Non-pigmented ciliary epithelial cell (primary cell): ENCODE measurements around the gene TM7SF2.
A peak's percentile ranks its signal among the peaks of the same experiment; 100 is the strongest.
"Not testable (repeated sequence)": the region's sequence is repeated elsewhere in the genome, so short reads cannot be mapped to it uniquely, and the experiment has no call there.

Experiments used
- DNase-seq: peaks from one replicate; pipeline ENCODE4 v3.0.0-alpha.2; 2010; ENCODE audit warnings: low read depth

The TM7SF2 gene

DNA sequence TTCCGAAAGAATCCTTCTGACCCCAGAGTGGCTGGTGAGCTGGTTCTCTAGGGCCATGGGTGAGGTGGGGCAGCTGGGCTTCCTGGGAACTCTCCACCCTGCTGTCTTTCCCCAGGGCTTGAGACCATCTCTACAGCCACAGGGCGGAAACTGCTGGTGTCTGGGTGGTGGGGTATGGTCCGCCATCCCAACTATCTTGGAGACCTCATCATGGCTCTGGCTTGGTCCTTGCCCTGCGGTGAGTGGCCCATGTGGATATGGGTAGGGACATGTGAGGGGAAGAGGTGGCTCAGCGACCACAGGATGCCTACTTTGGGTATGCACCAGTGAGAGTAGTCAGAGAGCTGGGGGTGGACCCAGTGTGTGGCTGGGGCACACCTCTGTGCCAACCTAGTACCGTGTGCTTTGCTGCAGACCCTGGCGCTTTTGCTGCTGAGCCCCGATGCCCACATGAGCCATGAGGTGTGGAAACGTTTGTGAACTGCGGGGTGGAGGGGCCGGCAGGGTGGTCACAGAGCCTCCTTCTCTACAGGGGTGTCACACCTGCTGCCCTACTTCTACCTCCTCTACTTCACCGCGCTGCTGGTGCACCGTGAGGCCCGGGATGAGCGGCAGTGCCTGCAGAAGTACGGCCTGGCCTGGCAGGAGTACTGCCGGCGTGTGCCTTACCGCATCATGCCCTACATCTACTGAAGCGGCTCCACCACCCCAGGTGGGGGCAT, 3.9 kb downstream of the TM7SF2 start:
- no peak for DNase-seq

DNA sequence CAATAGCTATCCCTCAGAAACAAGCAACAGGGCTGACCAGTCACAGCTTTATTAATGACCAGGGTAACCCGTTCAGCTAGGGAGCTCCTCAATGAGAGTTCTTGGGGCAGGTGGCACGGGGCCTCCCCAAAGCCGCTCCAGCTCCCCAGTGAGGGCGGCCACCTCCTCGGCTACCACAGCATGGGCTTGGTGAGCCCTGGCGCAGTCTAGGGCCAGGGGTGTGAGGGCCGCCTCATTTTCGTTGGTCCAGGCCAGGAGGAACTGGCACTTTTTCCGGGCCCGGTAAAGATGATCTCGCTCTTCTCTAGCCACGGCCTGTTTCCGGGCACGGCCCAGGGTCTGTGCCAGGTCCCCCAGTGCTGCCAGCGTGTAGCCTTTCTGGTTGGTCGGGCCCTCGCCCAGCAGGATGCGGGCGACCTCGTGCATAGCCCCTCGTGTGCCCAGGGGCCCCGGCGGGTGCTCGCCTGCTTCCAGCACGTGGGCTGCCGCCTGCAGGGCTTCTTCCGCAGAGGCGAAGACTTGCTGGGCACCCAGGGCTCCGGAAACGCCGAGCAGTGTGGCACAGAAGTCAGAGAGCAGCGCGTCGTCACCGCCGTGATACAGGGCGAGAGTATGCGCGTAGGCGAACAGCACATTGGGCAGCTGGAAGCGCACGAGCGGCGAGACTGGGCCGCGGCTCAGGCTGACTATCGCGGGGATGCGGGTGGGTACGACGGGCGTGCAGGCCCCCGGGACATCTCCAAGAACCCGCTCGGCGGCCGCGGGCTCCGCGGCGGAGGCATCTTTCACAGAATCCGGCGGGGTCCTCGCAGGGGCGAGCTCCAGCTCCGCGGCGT, 4.9 kb downstream of the TM7SF2 start:
- no peak for DNase-seq

DNA sequence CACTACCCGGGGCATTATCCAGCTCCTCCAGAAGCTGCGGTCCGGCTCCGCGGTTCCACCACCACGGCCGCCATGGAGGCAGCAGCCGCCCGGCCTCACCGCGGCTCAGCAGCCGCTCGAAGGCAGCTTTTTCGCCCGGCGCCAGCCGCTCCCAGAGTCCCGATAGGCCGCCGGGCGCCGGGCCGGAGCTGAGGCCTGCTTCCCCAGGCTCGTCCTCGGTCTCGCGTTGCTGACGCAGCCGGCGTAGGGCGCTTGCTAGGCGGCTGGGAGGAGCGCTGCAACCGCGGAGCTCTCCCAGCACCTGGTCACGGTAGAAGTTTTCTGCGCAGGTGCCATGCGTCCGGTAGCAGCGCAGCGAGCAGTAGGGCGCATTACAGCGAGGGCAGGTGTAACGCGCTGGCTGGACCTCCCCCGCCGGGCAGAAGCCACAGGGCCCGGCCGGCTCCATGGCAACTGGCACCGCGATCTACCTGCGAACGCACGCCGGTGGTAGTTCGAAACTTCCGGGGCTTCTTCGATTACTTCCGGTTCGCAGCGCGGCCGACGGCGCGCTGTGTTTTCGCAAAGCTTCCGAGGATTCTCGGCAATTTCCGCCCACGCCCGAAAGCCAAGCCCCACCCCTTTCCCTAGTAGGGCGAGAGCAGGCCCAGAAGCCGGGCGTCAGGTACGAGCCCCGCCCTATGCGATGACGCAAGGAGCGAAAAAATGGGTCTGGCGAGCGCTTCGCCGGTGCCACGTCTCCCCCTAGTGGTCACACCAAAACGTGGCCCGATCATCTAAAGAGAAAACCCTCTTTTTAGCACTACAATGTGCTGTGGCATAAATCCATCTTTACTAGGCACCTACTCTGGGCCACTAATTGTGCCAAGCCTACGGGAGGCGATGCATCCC, 5.8 kb downstream of the TM7SF2 start, which contains the start of gene ZNHIT2:
TSS of gene ZNHIT2 (minus strand) at position 496 of the 891 bp plus-strand sequence. CDS start at position 448, 48 bp downstream.
- DNase-seq, result no peak

DNA sequence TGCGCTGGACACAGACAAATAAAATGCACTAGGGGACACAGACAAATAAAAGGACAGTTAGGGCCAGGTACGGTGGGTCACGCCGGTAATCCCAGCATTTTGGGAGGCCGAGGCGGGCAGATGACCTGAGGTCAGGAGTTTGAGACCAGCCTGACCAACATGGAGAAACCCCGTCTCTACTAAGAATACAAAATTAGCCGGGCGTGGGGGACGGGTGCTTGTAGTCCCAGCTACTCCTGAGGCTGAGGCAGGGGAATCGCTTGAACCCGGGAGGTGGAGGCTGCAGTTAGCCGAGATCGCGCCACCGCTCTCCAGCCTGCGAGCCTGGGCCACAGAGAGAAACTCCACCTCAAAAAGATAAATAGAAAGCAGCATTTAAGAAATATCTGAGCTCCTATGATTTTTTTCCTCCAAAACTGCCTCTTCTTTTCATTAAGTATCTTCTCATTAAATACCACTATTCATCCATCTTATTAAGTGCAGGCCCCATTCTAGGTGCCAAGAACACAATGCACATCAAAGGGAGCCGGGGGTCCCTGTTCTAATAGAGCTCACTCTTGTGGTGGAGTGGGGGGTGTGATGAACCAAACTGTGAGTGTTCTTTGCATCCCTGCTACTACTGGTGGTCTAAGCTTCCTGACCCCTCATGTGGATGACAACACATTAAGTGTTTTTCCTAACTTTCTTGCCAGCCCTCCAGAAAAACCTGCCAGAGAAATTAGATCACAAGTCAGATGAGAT, 6.6 kb downstream of the TM7SF2 start:
- no peak for DNase-seq

DNA sequence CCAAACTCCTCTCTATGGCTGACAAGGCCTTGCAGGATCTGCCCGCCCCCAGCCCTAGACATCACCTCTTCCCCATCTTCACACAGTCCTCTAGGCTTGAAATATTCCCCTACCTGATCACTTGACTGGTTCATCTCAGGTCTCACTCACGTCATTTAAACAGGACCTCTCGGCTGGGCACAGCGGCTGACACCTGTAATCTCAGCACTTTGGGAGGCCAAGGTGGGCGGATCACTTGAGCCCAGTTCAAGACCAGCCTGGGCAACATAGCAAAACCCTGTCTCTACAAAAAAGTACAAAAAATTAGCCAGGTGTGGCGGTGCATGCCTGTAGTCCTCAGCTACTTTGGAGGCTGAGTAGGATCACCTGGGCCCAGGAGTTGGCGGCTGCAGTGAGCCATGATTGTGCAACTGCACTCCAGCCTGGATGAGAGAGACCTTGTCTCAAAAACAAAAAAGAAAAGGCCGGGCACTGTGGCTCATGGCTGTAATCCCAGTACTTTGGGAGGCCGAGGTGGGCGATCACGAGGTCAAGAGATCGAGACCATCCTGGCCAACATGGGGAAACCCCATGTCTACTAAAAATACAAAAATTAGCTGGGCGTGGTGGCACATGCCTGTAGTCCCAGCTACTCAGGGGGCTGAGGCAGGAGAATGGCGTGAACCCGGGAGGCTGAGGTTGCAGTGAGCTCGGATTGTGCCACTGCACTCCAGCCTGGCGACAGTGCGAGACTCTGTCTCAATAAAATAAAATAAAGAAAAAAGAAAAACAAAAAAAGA, 7.4 kb downstream of the TM7SF2 start:
- not testable (repeated sequence) for DNase-seq

DNA sequence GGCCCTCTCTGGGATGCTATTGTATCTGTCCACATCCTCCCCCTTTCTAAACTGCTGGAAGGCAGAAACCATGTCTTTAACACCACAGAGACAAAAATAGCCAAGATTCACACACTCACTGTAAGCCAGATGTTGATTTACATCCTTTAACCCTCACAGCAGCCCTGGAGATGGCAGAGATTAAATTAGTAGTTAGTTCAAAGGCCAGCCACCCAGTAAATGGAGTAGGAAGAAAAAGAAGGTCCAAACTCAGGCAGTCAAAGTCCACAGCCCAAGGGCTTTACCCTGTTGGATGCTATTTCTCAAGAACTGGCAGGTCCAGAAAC, 8.0 kb downstream of the TM7SF2 start:
- no peak for DNase-seq

DNA sequence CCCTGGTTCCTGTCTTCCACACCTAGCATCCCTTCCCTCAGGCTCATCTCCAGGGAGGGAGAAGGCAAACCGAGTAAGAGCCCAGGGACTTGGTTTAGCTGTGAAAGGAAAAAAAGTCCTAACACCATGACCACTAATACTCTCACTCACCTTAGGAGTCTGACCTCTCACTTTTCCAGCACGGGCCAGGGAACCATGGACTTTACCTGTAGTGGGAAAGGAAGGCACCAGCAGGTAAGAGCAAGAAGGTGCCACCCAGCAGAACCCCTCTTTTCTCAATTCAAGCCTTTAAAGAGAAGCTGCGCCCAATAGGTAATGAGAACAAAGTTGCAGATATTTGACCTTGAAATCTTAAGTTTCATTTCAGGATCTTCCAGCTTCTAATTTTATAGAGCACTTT, 9.2 kb downstream of the TM7SF2 start:
- no peak for DNase-seq

DNA sequence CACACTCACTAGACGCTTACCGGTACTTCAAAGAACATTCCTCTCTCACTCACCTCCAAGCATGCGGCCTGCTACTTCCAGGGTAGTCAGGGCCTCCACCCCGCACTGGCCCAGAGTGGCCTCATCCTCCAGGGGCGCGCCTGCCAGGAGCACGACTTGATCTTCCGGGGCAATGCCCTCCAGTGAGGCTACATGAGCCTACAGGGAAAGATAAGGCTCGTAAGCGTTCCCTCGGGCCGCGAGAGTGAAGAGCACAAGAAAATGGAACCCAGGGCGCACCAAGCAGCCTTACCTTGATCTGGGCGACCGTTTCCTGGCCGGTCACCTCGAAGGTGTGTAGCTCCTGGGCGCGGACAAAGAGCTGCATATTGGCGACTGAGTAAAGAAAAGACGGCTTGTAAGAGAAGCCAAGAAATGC, 9.8 kb downstream of the TM7SF2 start:
- DNase-seq, result no peak

DNA sequence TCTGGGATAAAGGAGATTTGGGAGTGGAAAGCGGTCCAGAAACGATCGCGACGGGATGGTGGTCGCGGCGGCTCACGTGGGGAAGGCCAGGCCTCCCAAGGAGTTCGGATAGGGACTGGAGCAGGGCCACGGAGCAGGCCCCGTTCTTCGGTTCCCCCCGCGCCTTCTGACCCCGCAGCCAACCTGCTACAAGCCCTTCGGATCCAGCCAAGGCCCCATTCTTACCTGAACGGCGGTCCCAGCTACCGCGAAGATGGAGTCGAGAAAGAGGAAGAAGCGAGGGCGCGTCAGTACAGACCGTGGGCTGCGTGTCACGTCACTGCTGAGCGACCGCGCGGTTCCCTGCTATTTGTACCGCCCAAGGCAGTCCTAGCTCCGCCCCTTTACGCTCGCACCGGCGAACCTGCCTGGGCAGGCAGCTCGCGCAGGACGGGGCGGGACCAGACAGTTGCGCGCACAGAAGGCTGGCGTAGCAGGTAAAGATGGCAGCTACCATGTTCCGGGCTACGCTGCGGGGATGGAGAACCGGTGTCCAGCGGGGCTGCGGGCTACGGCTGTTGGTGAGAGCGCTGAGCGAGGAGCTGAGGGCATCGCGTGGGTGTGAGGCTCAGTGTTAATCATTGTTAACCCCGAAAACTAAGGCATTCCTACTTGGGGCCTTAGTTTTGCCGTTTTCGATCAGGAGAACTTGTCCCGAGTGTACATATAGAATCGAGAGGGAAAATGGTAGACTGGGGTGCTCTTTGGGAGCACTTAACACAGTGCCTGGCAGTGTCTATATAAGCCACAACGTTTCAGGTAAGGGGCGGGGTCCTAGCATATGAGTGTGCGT, 10.4 kb downstream of the TM7SF2 start, which contains the start of the genes FAU and MRPL49:
TSS of gene FAU (minus strand) at position 270 of the 832 bp plus-strand sequence. CDS start 321 bp downstream, outside the sequence.
TSS of gene MRPL49 (plus strand) at position 457 of the 832 bp plus-strand sequence. CDS start at position 483, 26 bp downstream.
- DNase-seq, result peak; percentile 89

DNA sequence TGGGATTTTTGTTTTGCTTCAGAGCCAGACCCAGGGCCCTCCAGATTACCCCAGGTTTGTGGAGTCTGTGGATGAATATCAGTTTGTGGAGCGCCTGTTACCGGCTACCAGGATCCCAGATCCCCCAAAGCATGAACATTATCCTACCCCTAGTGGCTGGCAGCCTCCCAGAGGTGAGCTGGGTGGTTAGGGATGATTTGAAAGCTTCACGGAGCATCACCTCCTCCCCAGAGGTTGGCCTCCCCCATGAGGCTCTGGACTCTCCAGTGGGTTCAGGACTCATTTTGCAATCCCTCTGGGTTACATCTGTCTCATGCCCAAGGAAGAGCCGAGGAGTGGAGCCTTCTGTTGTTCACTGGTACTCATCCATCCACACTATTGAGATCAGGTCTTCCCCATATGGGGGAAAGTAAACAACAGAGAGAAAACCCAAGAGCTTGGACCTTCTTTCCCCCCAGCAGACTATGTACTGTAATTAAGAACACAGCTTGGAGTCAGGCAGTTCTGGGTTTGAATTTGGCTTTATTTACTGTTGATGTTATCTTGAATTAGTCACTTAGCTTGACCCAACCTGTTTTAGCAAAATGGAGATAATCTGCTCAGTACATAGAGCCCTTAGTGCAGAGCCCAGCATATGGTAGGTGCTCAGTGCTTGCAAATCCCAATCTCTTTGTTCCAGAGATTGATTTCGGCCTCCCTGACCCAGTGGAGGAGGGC, 13.0 kb downstream of the TM7SF2 start:
- DNase-seq, result no peak

DNA sequence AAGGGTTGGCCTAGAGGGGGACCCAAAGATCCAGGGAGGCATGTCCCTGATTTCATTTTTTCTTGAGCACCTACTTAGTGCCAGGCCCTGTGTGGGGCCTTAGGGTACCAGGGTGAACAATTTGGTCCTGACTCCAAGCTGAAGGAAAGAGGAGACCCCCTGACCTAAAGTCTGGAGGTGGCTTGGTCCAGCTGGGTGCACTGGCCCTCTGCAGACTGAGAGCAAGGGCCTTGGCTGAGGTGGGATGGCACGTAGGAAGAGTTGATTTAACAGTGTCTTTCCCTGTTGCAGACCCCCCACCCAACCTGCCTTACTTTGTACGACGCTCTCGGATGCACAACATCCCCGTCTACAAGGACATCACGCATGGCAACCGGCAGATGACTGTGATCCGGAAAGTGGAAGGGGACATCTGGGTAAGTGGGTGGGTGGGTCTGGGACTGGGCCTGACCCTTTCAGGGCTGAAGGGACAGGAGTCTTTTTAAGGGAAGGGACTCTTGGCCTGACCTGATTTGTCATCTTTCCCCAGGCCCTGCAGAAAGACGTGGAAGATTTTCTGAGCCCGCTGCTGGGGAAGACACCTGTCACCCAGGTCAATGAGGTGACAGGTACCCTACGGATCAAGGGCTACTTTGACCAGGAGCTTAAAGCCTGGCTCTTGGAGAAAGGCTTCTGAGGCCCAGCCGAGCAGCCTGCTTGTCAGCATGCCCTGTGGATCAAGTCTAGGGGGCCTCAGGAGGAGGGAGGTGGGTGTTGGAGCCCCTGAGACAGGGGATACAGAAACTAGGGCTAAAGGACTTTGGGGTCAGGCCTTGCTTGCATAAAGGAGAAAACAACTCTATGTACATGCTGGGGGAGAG, 13.8 kb downstream of the TM7SF2 start:
- DNase-seq, result no peak

DNA sequence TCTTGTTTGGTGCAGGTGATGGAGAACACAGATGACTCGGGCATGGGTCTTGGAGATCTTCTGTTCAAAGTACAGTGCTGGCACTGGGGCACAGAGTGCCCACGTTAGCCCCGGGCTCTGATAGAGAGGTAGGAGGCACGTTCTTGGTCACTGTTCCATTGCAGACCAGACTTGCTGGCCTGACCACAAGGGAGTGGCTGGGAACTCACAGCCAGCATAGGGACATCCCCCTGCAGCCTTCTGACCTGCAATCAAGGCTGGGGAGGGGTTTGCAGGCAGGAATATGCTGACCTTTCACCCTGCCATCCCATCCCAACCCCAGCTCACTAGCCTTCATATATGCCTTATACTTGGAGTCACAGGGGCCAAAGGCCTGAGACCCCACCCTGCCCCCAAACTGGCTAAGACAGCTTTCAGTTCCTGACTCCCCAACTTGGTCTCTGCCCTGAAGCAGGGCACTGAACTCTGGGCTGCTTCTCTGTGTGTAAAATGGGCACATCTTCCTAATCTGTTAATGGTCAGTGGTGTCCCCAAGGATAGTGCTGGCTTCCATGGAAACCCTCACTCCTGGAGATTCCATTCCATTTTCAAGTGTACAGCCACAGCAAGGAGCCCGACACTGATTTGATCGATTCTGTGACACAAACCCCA, 15.1 kb downstream of the TM7SF2 start:
- DNase-seq, result no peak

DNA sequence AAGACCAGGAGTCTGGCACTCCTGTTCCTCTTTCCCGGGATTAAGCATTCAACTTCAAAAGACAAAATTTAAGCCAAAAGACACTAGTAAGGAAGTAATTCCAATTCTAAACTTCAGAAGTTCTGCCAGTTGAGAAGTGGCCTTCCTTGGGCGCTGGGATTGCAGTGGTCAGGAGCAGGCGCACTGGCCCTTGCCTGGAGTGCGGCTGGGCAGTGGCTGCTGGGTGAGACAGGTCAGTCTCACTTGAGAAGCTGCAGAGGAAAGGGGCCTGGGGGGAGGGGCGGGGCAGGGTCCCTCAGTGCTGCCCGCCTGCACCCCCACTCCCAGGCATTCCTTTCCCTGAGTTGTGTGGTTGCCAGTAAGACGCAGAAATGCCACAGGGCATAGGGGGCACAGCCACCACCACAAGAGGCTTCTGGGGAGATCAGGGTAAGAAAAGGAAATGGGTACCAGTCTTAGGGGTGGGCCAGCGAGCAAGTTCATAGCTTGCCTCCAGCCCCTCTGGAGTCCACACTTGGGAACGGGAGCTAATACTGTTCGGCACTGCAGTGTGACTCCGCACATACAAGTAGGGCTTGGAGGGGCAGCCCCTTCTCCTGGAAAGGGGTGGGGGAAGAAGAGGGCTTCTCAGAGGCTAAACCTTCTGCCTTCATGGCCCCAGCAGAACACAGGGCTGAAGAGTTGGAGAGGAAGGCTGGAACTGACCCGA, 16.0 kb downstream of the TM7SF2 start:
- DNase-seq, result no peak

DNA sequence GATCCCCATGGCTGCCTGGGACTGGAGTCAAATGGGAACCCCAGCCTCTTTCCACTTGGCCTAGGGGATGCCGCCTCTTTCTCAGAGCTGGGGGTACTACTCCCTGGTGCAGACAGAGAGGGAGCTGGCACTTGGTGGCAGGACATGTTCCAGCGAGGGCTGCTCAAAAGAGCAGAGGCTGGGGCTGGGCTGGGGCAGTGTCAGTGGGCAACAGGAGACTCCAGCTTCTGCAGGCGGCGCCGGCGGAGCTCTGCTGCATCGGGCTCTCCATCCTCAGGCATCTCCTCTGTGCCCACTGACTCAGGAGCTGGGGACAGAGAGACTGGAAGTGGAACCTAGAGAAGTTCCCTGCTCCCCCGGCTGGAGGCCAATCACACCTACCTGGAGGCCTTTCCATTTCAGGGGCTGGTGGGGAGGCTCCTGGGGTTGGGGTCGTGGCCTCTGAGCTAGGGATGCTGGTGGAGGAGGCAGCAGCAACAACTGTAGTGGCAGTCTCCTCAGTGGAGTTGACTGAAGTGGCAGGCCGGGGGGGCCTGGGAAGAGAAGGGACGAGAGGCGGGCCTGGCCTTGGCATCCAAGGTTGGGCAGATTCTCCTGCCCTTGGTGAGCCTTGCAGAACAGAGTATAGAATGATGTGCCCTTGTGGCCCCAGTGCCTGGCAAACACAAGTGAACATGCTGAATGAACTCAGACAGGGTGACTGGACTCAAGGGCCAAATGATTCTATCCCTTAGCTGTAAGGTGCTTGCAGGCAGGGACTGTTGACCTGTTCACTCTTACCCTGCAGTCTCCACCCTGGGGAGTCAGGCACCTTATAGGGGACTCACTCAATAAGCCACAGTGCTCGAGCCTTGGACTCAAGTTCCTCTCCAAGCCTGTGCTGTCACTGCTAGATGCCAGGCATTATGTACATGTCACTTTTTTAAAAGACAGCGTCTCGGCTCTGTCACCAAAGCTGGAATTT, 16.8 kb downstream of the TM7SF2 start:
- no peak for DNase-seq

DNA sequence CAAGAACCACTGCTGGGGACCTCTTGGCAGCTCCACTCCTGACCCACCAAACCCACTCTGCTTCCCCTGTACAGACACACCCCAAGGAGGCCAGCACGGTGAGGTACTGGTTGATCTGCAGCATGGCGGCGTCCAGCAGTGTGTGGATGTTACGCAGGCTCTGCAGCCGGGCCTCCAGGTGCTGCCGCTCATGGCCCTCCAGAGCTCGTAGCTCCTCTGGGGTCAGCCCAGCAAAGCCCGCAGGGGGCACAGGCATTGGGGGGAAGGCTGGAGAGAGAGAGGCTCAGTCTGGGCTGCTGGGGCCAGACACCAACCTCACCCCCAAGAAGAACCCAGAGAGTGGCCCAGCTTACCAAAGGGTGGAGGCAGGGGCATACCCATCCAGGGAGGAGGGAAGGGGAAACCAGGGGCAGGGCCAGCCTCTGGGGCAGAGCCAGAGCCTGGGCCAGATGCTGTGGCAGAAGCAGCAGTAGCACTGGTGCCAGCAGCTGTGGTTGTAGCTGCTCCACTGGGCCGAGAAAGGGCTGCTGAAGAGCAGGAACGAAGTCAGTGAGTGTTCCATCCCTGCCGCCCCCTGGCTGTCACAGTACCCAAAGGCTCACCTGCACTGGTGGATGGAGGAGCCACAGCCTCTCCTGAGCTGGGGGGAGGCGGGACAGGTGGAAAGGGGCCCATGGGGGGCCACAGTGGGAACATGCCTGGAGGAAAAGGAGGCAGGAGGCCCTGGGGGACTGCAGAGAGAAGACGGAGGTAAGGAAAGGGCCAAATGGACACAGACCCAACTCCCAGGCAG, 18.2 kb downstream of the TM7SF2 start:
- no peak for DNase-seq
